HG02852 (cell line): ENCODE measurements around the gene CDH23.

Experiments used
- ATAC-seq: cut with Tn5 transposase; IDR thresholded peaks from one replicate; pipeline ENCODE4 v1.9.1; 2021; ENCODE audit warnings: mild to moderate bottlenecking, moderate library complexity; ENCODE audit not compliant: unreplicated experiment

CDH23 gene

GRCh38 chr10:71778071-71778825 lies 381.5 kb downstream of the CDH23 start:
- no peak for ATAC-seq

- no peak for ATAC-seq
Measured at GRCh38 chr10:71779641-71780040, 382.9 kb downstream of the CDH23 start.

- ATAC-seq, result no peak
Measured at GRCh38 chr10:71780156-71780555, 383.4 kb downstream of the CDH23 start.

- no peak for ATAC-seq
Measured at GRCh38 chr10:71780719-71781118, 384.0 kb downstream of the CDH23 start.

GRCh38 chr10:71782221-71782916 lies 385.6 kb downstream of the CDH23 start:
- ATAC-seq, result no peak

GRCh38 chr10:71782917-71783490 lies 386.3 kb downstream of the CDH23 start:
- no peak for ATAC-seq

GRCh38 chr10:71783917-71784678 lies 387.4 kb downstream of the CDH23 start:
- ATAC-seq, result no peak

GRCh38 chr10:71784679-71785272 lies 388.1 kb downstream of the CDH23 start:
- ATAC-seq, result no peak

GRCh38 chr10:71788954-71789353 lies 392.2 kb downstream of the CDH23 start:
- no peak for ATAC-seq

- no peak for ATAC-seq
Measured at GRCh38 chr10:71789871-71790270, 393.2 kb downstream of the CDH23 start.

- ATAC-seq, result no peak
Measured at GRCh38 chr10:71790749-71791440, 394.2 kb downstream of the CDH23 start.

- ATAC-seq, result no peak
Measured at GRCh38 chr10:71795248-71795647, 398.5 kb downstream of the CDH23 start.

GRCh38 chr10:71796749-71797405 lies 400.2 kb downstream of the CDH23 start:
- ATAC-seq, result no peak

GRCh38 chr10:71797533-71798307 lies 401.0 kb downstream of the CDH23 start:
- ATAC-seq, result no peak

- no peak for ATAC-seq
Measured at GRCh38 chr10:71798308-71798624, 401.5 kb downstream of the CDH23 start.

- ATAC-seq, result no peak
Measured at GRCh38 chr10:71799112-71799511, 402.4 kb downstream of the CDH23 start.

- ATAC-seq, result no peak
Measured at GRCh38 chr10:71799608-71800453, 403.1 kb downstream of the CDH23 start.

GRCh38 chr10:71801361-71801760 lies 404.6 kb downstream of the CDH23 start:
- peak; percentile 75 for ATAC-seq
